ENCODE data around the gene BPIFA2. TPM values are rescaled to one million over a fixed set of nuclear protein-coding genes. Genes with fewer than 3 reads are reported as not detected.

BPIFA2 gene
- total and polyA plus RNA-seq, 3 experiments from 2014 or later: not detected

GRCh38 chr20:33217052-33217451 is 49.1 kb downstream of the BPIFA2 start, which contains the start of gene BPIFA3:
Gene BPIFA3 (plus strand): TSS chr20:33217352. CDS start chr20:33217537, 185 bp downstream.
- ChIA-PET POLR2A (no interaction called here), CTCF (no interaction called here)
- Mint-ChIP-seq H3K27me3 (peaks cover 22 to 46% of the 10 kb centered on the region in 2 donors), H3K4me1 (no peaks in the 10 kb centered on the region), H3K9me3 (no peaks in the 10 kb centered on the region), H3K36me3 (no peaks in the 10 kb centered on the region), H3K27ac (no peak within 1 kb of the TSS), H3K4me3 (no peak within 1 kb of the TSS)
- Histone ChIP-seq H3K9me3 (ENCODE audit: low read length) (no peaks in the 10 kb centered on the region), H3K4me3 (ENCODE audit: low read length) (no peak within 1 kb of the TSS), H3K27ac (ENCODE audit: low read depth, low read length) (no peak within 1 kb of the TSS), H3K4me1 (ENCODE audit: insufficient read depth, low read length) (no peaks in the 10 kb centered on the region), H3K36me3 (ENCODE audit: insufficient read depth, low read length) (no peaks in the 10 kb centered on the region), H3K27me3 (ENCODE audit: insufficient read depth, low read length, poor library complexity, severe bottlenecking) (no peaks in the 10 kb centered on the region)
- no peak for DNase-seq

DNA sequence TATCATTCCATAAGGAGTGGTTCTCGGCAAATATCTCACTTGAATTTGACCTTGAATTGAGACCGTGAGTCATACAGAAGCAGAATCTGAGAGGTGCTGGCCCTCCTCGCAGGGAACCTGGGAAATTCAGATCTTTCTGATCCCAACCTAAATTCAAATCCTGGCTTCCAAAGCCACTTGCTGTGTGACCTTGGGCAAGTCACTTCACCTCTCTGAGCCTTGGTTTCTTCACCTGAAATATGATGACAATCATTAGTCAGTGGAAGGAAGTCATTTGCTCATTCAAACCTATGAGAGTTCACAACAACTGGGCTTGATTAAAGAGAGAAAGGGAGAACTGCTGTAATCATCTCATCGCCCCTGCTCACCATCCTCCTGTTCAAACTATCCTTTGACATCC is 56.4 kb downstream of the BPIFA2 start:
- no peak for DNase-seq
- Histone ChIP-seq H3K4me1 (ENCODE audit: insufficient read depth, low read length) (no peaks in the 10 kb centered on the region), H3K4me3 (ENCODE audit: low read length) (no peak overlapping the region), H3K27ac (ENCODE audit: low read depth, low read length) (no peak overlapping the region), H3K27me3 (ENCODE audit: insufficient read depth, low read length, poor library complexity, severe bottlenecking) (no peaks in the 10 kb centered on the region), H3K9me3 (ENCODE audit: low read length) (no peaks in the 10 kb centered on the region), H3K36me3 (ENCODE audit: insufficient read depth, low read length) (no peaks in the 10 kb centered on the region)
- peaks cover 13 to 53% of the 10 kb centered on the region in 2 donors for H3K27me3 Mint-ChIP-seq
- H3K4me3 Mint-ChIP-seq: no peak overlapping the region
- H3K9me3 Mint-ChIP-seq: peaks cover 0 to 2% (median 0%) of the 10 kb centered on the region in 5 donors
- POLR2A ChIA-PET: no interaction called here
- no peak overlapping the region for H3K27ac Mint-ChIP-seq
- no peaks in the 10 kb centered on the region for H3K4me1 Mint-ChIP-seq
- peaks cover 0 to 4% (median 0%) of the 10 kb centered on the region in 3 donors for H3K36me3 Mint-ChIP-seq
- CTCF ChIA-PET: no interaction called here

GRCh38 chr20:33229843-33230242 is 61.9 kb downstream of the BPIFA2 start:
- Histone ChIP-seq H3K4me3 (ENCODE audit: low read length) (no peak overlapping the region), H3K4me1 (ENCODE audit: insufficient read depth, low read length) (no peaks in the 10 kb centered on the region), H3K27ac (ENCODE audit: low read depth, low read length) (no peak overlapping the region), H3K36me3 (ENCODE audit: insufficient read depth, low read length) (no peaks in the 10 kb centered on the region), H3K27me3 (ENCODE audit: insufficient read depth, low read length, poor library complexity, severe bottlenecking) (no peaks in the 10 kb centered on the region), H3K9me3 (ENCODE audit: low read length) (no peaks in the 10 kb centered on the region)
- H3K27me3 Mint-ChIP-seq: peaks cover 13 to 45% of the 10 kb centered on the region in 2 donors
- ChIA-PET POLR2A (no interaction called here), CTCF (no interaction called here)
- peaks cover 0 to 4% (median 0%) of the 10 kb centered on the region in 3 donors for H3K36me3 Mint-ChIP-seq
- H3K27ac Mint-ChIP-seq: no peak overlapping the region
- DNase-seq: no peak
- no peaks in the 10 kb centered on the region for H3K9me3 Mint-ChIP-seq
- peaks cover 0 to 4% (median 0%) of the 10 kb centered on the region in 3 donors for H3K4me1 Mint-ChIP-seq
- no peak overlapping the region for H3K4me3 Mint-ChIP-seq

Other genes starting within 250 kb of the BPIFA2 start
- gene SUN5, start 163.7 kb upstream of the BPIFA2 start, total RNA-seq: not detected
- not detected for gene SUN5, start 163.7 kb upstream of the BPIFA2 start, polyA plus RNA-seq
- gene BPIFB2, start 160.5 kb upstream of the BPIFA2 start, total RNA-seq: not detected
- gene BPIFB2, start 160.5 kb upstream of the BPIFA2 start, polyA plus RNA-seq: not detected
- not detected for gene BPIFB6, start 136.5 kb upstream of the BPIFA2 start, total RNA-seq
- gene BPIFB6, start 136.5 kb upstream of the BPIFA2 start, polyA plus RNA-seq: not detected
- gene BPIFB3, start 114.3 kb upstream of the BPIFA2 start, total RNA-seq: not detected
- not detected for gene BPIFB3, start 114.3 kb upstream of the BPIFA2 start, polyA plus RNA-seq
- gene BPIFB4, start 88.5 kb upstream of the BPIFA2 start, total RNA-seq: not detected
- gene BPIFB4, start 88.5 kb upstream of the BPIFA2 start, polyA plus RNA-seq: not detected
- not detected for gene BPIFA3, start 49.2 kb downstream of the BPIFA2 start, total RNA-seq
- gene BPIFA3, start 49.2 kb downstream of the BPIFA2 start, polyA plus RNA-seq: not detected
- gene BPIFA1, start 67.8 kb downstream of the BPIFA2 start, total RNA-seq: not detected
- not detected for gene BPIFA1, start 67.8 kb downstream of the BPIFA2 start, polyA plus RNA-seq
- not detected for gene BPIFB1, start 115.1 kb downstream of the BPIFA2 start, total RNA-seq
- gene BPIFB1, start 115.1 kb downstream of the BPIFA2 start, polyA plus RNA-seq: not detected
- 10 to 100 TPM; 41.6 to 46.4 TPM for gene CDK5RAP1, start 233.4 kb downstream of the BPIFA2 start, total RNA-seq
- 33.5 TPM for gene CDK5RAP1, start 233.4 kb downstream of the BPIFA2 start, polyA plus RNA-seq